ENCODE results near the gene LDB2.
A peak's percentile ranks its signal among the peaks of the same experiment; 100 is the strongest.

The LDB2 gene

DNA sequence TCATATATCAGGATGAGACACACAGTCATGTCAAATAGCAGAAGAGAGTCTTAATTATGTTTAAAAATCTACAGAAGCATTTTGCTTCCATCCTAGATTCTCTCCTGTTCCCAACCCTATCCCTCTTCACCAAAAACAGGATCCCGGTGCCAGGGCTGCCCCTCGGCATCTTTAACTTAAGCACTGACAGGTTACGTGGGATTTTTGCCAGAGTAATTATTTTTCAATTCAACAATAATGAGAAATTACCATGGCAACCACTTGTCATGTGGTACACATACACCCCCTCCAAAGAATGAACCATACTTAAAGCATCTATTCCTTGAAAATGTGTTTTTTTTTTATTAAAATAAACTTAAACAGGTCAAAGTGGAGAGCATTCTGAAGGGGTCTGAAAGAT lies 130.6 kb downstream of the LDB2 start:
- Mint-ChIP-seq H3K4me3 (no peak overlapping the region), H3K9me3 (no peaks in the 10 kb centered on the region), H3K4me1 (peaks cover 18% of the 10 kb centered on the region), H3K36me3 (ENCODE audit: low read depth) (no peaks in the 10 kb centered on the region), H3K27me3 (ENCODE audit: low read depth, poor library complexity) (peaks cover 2% of the 10 kb centered on the region), H3K27ac (no peak overlapping the region)
- no peak for DNase-seq
- TF ChIP-seq CTCF (IDR thresholded peaks at IDR 0.05): no peak

- Mint-ChIP-seq H3K4me3 (no peak overlapping the region), H3K27me3 (ENCODE audit: low read depth, poor library complexity) (peaks cover 2% of the 10 kb centered on the region), H3K36me3 (ENCODE audit: low read depth) (no peaks in the 10 kb centered on the region), H3K4me1 (peaks cover 24% of the 10 kb centered on the region), H3K9me3 (no peaks in the 10 kb centered on the region), H3K27ac (no peak overlapping the region)
- TF ChIP-seq CTCF (IDR thresholded peaks at IDR 0.05): no peak
- no peak for DNase-seq
These were observed 131.2 kb downstream of the LDB2 start for GRCh38 chr4:16767251-16767650.

DNA sequence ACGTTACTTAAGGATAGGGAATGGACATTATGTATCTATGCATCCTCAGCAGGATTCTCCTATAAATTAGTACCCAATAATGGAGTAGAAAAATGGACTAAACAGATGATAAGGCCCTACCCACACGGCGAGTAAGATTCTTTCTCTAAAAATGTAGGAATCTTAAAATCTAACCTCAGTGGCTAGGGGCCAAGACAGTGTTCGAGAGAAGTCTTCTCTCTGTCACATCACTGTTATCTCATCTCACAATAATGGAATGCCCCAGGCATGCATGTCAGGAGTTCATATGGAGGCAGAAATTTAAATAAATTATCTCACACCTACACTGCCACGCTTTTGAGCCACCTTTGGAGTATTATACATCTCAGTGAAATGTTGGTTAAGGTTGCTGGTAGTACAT lies 132.9 kb downstream of the LDB2 start:
- H3K4me3 Mint-ChIP-seq: no peak overlapping the region
- peaks cover 2% of the 10 kb centered on the region for H3K27me3 Mint-ChIP-seq (ENCODE audit: low read depth, poor library complexity)
- no peaks in the 10 kb centered on the region for H3K9me3 Mint-ChIP-seq
- TF ChIP-seq CTCF (IDR thresholded peaks at IDR 0.05): no peak
- no peak overlapping the region for H3K27ac Mint-ChIP-seq
- H3K4me1 Mint-ChIP-seq: peaks cover 31% of the 10 kb centered on the region
- DNase-seq: no peak
- H3K36me3 Mint-ChIP-seq (ENCODE audit: low read depth): no peaks in the 10 kb centered on the region

- Mint-ChIP-seq H3K9me3 (no peaks in the 10 kb centered on the region), H3K4me1 (peaks cover 38% of the 10 kb centered on the region), H3K36me3 (ENCODE audit: low read depth) (no peaks in the 10 kb centered on the region), H3K27ac (no peak overlapping the region), H3K27me3 (ENCODE audit: low read depth, poor library complexity) (peaks cover 2% of the 10 kb centered on the region), H3K4me3 (no peak overlapping the region)
- no peak for DNase-seq
- peak; percentile 12 for TF ChIP-seq CTCF (IDR thresholded peaks at IDR 0.05)
These were observed 133.8 kb downstream of the LDB2 start for GRCh38 chr4:16764622-16765021.

DNA sequence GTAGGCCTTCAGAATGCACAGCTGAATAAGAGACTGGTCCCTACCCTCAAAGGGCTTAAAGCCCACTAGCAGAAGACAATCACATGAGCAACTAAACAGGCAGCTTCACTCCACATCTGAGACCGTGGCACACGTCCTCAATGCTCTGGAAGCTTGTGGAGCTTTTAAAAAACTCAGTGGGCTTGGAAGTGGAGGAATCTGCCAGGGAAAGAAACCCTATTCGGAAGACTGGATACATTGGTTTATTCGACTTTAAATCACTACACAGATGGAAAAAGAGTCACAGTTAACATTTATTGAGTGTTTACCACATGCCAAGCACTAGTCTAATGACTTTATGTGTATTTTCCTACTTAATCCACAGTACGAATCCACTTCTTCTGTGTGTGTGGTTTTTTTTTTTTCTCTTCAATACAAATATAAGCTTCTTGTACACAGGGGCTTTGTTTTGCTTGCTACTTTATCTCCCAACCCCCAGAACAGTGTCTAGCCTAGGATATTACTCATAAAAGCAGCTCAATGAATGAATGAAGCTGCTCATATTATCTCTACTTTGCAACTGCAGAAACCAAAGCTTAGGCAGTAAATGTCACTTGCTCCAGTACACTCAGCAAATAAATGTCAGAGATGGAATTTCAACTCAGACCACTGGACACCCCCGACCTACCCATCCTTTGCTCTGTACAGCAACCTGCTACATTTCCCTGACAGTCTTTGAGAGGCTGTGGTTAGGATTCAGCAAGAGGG lies 137.7 kb downstream of the LDB2 start:
- no peak for TF ChIP-seq CTCF (IDR thresholded peaks at IDR 0.05)
- Mint-ChIP-seq H3K27ac (peak overlapping the region; percentile 86), H3K4me1 (peaks cover 62% of the 10 kb centered on the region), H3K36me3 (ENCODE audit: low read depth) (no peaks in the 10 kb centered on the region), H3K4me3 (no peak overlapping the region), H3K27me3 (ENCODE audit: low read depth, poor library complexity) (no peaks in the 10 kb centered on the region), H3K9me3 (no peaks in the 10 kb centered on the region)
- no peak for DNase-seq

DNA sequence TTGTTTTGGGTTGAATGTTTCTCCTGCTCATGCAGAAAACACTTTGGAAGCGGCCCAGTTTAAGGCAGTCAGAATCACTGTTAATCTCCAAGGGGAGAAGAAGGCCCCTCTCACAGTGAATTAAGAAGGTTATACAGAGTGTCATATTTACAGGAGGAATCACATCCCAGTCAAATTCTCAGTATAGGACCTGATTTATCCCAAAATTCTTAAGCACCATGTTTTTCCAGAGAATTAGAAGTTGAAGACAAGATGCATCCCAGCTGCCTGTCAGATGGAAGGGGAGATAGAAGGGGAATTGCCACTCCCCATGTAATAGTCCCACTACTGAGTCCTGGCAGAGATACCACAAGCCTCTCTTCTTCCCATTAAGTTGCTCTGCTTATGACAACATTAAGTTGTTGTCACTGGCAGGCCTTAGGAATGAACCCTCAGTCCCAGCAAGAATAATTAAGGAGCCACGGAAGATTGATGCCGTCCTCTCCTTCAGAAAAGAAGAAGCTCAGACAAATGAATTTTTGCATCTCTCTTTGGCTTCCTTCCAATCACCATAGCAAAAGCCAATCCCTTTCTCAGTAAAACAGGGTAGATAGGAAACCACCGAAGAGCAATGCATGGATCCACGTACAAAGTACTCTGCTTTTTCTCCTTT lies 138.4 kb downstream of the LDB2 start:
- Mint-ChIP-seq H3K36me3 (ENCODE audit: low read depth) (no peaks in the 10 kb centered on the region), H3K9me3 (no peaks in the 10 kb centered on the region), H3K4me1 (peaks cover 62% of the 10 kb centered on the region), H3K4me3 (no peak overlapping the region), H3K27ac (peak overlapping the region; percentile 86), H3K27me3 (ENCODE audit: low read depth, poor library complexity) (no peaks in the 10 kb centered on the region)
- no peak for DNase-seq
- TF ChIP-seq CTCF (IDR thresholded peaks at IDR 0.05): no peak

All from nephron progenitor cell (in vitro differentiated cells).